Kidney tubule cell (primary cell): ENCODE results near the gene DKK3.
A peak's percentile ranks its signal among the peaks of the same experiment; 100 is the strongest.

Experiments used
- DNase-seq: peaks from one replicate; pipeline ENCODE4 v3.0.0-alpha.2; 2018; ENCODE audit warnings: low spot score

DKK3 gene

GRCh38 chr11:11966826-11967668 lies 41.4 kb downstream of the DKK3 start:
- DNase-seq = peak; percentile 69

DNA sequence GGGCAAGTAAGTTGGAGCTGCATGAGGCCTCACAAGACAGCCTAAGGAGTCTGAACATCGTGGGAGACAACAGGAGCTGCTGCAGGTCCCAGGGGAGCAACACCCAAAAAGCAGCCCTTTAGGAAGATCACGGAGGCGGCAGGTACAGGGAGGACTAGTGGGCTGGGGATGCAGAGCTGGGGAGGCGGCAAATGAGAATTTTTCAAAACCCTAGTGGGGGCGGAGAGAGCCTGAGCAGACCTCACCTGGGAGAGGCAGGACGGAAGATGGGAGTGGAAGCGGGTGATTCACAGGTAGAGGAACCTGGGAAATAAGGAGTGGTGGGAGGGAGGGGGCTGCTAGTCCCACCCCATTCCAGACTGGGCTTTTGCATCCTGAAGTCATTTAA lies 42.1 kb downstream of the DKK3 start:
- DNase-seq = no peak

GRCh38 chr11:11965656-11966353 lies 42.6 kb downstream of the DKK3 start:
- no peak for DNase-seq

GRCh38 chr11:11965192-11965591 lies 43.2 kb downstream of the DKK3 start:
- no peak for DNase-seq

DNA sequence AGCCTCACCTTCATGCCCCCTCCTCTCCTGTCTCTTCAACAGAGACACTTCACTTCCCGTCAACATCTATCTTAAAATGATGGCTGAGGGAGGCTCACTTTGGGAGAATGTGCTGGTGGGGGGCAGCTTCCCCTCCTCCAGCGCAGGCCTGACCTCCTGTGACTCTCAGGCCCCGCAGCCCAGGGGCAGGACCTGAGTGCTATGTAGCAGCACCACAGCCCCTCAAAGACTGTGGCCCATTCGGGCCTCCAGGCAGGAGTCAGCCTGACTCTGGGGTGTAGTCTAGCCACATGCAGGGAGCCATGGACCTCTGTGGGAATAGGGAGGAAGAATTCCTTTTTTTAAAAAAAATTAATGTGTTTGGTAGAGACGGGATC lies 43.7 kb downstream of the DKK3 start:
- DNase-seq = no peak

- no peak for DNase-seq
Measured at GRCh38 chr11:11963842-11964773, 44.3 kb downstream of the DKK3 start.

- no peak for DNase-seq
Measured at GRCh38 chr11:11963067-11963466, 45.4 kb downstream of the DKK3 start.

- DNase-seq = no peak
Measured at GRCh38 chr11:11961399-11962028, 46.9 kb downstream of the DKK3 start.

DNA sequence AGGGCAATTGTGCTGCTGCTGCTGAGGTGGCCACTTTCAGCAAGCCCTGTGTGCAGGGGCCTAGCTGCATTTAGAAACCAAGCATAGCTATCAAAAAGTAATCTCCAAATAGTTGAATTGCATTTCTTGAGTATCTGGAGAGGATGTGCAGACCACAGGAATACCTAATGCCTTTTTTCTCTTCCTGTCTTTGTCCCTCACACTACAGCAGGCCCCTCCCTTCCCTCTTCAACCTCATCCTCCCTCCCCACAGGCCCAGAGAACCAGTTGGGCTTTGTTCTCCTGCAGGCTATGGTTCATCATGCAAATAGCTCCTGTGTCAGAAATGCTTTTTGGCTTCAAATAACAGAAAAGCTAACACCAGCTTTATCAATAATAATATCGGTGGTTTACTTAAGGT lies 47.7 kb downstream of the DKK3 start:
- DNase-seq = no peak

- DNase-seq = no peak
Measured at GRCh38 chr11:11959601-11960000, 48.8 kb downstream of the DKK3 start.

DNA sequence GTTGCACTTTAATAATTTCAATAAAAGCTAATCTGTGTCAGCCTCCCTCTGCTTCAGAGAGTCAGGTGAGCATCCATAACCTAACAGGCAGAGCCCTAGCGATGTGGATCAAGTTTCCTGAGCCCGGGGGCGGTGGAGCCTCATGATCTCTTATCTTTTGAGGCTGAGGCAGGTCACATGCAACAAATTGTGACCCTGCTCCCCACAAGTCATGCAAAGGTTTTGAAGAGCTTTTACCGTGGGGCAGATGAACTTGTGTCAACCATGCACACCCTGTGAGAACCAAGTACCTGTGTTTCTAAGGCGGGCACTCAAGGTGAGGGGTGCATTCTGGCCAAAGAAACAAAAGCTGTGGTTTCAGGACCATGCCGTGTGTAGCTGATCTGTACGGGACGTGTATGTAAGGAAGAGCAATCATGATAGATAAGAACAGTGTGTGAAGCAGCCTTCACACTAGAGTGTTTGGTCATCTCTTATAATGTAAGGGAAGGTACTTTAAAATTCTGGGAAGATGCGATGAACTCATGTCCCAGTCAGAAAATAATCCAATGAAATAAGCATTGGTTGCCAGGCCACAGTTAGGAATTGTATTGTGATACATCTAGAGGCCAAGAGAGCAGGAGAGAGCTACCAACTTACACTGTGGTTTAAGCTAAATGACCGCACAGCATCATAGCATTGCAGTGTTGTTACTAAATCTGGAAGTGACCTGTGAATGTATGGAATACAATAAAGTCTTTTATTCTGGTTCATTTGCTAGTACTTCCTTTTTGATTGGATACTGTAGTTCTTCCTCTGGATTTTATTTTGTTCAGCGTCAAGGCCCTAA lies 49.8 kb downstream of the DKK3 start:
- no peak for DNase-seq

DNA sequence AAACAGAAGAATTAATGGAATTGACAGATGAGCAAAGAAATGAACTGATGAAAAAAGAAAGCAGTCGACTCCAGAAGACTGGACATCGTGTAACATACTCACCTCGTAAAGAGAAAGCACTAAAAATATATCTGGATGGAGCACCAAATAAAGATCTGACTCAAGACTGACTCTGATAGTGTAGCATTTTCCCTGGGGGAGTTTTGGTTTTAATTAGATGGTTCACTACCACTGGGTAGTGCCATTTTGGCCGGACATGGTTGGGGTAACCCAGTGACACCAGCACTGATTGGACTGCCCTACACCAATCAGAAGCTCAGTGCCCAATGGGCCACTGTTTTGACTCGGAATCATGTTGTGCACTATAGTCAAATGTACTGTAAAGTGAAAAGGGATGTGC lies 52.4 kb downstream of the DKK3 start:
- no peak for DNase-seq

DNA sequence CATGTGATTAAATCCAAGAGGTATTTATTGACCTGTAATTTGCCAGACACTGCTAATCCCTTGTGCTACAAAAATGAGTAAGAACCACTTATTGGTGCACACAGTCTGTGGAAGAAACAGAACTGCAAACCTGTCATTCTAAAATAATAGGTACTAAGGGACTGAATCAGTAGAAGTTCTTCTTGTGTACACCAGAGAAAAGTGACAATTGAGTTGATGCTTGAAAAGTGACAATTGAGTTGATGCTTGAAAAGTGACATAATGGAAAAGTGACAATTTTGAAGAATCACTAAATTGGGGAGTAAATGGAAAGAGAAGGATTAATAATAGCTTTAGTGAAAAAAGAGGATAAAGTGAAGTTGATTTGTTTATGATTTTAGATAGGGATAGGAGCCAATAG lies 56.4 kb downstream of the DKK3 start:
- DNase-seq = no peak

DNA sequence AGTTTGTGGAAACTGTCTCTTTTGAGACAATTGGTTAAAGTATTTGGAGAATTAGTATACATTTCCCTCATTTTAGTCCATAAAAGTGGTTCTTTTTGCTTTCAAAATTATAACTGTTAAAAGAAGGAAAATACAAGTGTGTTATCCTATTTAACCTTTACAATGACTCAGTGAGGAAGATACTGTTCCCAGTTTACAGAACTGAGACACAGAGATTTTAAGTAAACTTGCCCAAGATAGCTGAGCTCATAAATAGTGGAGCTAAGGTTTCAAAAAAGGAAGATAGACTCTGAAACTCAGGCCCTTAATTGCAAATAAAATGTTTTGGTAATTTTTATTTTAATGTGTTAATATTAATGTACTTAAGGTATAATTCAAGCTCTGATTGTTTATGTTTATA lies 58.9 kb downstream of the DKK3 start:
- no peak for DNase-seq

- no peak for DNase-seq
Measured at GRCh38 chr11:11948242-11948947, 60.0 kb downstream of the DKK3 start.

- no peak for DNase-seq
Measured at GRCh38 chr11:11947825-11948224, 60.6 kb downstream of the DKK3 start.

- DNase-seq = no peak
Measured at GRCh38 chr11:11946878-11947277, 61.5 kb downstream of the DKK3 start.

DNA sequence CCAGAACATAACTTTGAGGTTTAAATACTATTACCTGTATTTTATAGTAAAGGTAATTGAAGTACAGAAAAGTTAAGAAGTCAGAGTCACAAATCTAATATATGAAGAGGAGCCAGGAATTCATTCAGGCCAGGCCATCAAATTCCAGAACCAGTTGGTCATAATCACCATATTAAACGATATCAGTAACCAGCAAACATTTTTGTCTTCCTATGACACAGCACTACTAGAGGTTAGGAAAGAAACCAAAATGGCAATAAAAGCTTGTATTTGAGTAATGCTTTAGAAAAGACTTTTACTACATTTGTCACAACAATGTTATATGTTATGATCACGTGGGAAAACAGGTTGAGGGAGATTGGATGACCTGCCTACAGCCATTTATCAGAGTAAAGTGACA lies 62.2 kb downstream of the DKK3 start:
- peak; percentile 22 for DNase-seq

- DNase-seq = no peak
Measured at GRCh38 chr11:11944444-11944843, 64.0 kb downstream of the DKK3 start.

- no peak for DNase-seq
Measured at GRCh38 chr11:11942668-11943067, 65.8 kb downstream of the DKK3 start.

- DNase-seq = no peak
Measured at GRCh38 chr11:11940551-11940950, 67.9 kb downstream of the DKK3 start.
